ENCODE results near the gene PHLDB2.

Gene PHLDB2

DNA sequence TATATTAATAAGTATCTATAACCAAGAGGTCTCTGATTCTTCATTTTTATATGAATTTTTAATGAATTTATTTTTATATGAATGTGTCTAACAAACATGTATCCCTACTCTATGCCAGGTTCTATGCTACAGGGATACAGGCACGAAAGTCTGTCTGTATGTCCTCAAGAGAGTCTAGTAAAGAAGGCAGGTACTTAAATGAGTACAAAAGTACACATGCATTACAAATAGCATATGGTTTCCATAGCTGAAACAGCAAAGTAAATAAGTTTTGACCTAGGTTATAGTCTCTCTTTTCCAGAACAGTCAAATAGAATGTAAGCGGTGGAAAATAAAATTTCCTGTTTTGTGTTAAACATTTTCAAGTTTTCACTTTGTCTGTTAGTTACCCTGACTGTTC is 106.4 kb downstream of the PHLDB2 start:
- no peak for DNase-seq (ENCODE audit: low spot score)

- no peak for DNase-seq (ENCODE audit: low spot score)
These were observed 108.0 kb downstream of the PHLDB2 start for GRCh38 chr3:111967068-111967467.

DNA sequence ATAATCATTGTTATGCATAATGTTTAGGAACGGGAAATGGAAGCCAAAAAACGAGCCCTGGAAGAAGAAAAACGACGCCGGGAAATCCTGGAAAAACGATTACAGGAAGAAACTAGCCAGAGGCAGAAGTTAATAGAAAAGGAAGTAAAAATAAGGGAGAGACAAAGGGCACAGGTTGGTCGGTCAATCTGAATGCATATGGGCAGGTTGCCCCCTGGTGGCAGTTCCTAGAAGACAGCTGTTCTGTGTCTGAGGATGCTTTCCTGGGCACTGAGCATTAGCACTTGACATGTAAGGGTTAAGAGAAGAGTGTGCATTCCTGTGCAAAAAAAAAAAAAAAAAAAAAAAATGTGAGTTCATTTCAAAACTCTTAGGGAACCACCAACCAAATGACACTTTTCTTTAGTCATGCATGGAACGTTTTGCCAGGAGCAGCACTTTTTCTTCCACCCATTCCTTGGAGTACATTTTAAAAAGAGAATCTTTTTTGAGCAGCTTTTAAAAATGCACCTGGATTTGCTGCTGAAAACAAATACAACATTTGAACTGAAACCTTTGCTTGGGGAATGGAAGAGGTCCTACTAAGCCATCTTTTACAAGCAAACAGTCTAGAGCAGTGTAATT is 108.7 kb downstream of the PHLDB2 start:
- DNase-seq (ENCODE audit: low spot score), result peak; percentile 59

DNA sequence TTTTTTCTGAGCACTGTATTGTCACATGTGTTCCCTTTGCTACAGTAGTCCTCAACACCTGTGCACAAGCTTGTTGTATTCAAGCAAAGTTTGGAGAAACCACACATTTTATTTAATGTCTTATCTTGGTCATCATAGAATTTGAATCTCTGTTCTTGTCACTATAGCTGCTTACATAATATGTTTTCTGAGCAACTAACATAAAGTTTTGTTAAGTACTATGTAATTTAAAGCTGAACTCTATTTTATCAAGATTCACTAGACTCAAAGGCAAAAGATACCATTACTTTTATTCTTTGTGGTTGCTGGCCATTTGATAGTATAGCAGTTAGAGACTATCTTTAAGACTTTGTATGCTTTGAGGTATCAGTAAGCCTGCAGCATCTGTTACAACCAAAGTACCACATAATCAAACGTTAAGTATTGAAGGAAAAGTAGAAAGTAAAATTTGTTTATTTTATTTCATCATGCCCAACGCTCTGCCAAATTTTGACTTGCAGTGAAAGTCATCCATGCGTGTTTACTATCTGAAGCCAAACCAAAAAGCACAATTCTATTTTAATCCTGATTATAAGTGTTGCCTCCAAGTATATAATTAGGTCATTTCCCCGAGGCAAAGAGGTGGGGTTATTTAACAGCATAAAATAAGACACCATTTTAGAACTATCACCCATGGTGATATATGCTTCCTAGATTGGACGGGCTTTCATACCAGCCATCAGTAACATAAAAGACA is 109.4 kb downstream of the PHLDB2 start:
- no peak for DNase-seq (ENCODE audit: low spot score)

- no peak for DNase-seq (ENCODE audit: low spot score)
These were observed 111.3 kb downstream of the PHLDB2 start for GRCh38 chr3:111970376-111970775.

DNA sequence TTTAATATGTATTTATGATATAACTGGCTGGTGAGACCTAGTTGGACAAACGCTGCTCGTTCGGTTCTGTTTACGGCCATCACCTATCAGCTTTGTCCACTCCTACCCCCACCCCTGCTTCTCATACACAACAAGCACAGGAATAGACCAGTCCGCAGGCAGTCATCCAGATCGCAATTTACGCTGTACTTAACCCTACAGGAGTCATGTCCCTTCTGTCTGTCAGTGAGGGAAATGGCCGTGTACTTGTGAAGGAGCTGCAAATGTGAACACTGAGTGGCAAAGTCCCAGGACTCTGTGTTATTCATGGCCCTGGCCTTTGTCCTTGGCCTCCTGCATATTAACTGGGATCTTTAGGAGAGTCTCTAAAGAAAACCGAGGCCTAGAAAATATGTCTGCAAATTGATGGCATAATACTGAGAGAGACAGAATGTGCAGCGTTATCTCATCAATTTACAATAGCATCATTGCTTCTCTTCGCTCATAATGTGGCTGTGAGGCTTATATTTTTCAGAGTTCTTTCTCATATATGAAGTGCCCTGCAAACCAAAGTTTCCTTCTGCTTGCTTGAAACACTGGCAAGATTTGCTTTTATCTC is 112.6 kb downstream of the PHLDB2 start:
- DNase-seq (ENCODE audit: low spot score), result no peak

- no peak for DNase-seq (ENCODE audit: low spot score)
These were observed 113.8 kb downstream of the PHLDB2 start for GRCh38 chr3:111972891-111973290.

- no peak for DNase-seq (ENCODE audit: low spot score)
These were observed 116.1 kb downstream of the PHLDB2 start for GRCh38 chr3:111975131-111975530.

DNA sequence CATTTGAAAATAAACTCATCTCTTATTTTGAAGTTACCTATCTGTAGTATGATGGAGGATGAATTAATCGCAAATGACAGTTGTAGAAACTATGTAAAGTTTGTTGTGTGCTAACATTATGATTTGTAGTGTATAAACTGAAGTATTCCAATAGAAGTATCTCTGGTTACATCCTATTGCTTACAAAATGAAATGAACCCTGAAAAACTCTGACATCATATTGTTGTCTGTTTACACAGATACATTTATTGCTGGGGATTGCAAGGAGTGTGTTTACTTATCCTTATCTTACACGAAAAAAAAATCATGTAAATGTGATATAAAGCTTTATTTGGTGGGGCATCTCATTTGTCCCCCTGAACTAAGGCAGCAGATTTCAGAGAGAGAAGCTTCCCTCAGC is 117.2 kb downstream of the PHLDB2 start:
- no peak for DNase-seq (ENCODE audit: low spot score)

GRCh38 chr3:111978583-111979433 is 119.7 kb downstream of the PHLDB2 start, which contains the start of gene ABHD10:
Gene ABHD10, plus strand, starts transcription at chr3:111979026. Its CDS starts 36 bp downstream, at chr3:111979062.
- DNase-seq (ENCODE audit: low spot score), result peak; percentile 97

DNA sequence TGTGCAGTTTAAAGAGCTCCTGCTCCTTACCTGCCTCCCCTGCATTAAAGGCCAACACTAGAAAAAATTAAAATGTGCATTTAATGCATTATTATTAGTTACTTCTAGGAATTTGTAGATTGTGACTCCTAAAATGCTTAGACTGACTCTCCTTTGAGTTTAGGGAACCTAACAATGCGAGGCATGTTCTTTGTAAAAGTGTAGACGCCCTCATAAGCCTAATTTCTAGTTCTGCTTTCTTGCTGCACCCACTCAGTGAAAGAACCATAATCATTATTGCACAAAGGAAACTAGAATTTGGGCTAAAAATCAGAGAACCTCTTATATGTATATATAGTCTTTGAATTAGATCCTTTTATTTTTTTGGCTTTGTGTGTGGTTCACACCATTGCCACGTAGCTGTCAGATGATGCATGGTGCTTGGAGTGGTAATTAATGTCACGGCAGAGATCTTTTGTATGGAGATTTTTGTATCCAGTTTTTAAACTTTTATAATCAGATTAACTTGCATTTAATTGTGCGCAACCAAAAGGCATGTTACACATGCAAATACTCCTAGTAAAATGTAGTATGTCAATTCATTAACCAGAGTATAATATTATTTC is 120.5 kb downstream of the PHLDB2 start:
- DNase-seq (ENCODE audit: low spot score), result no peak

GRCh38 chr3:111980716-111981456 is 121.8 kb downstream of the PHLDB2 start:
- no peak for DNase-seq (ENCODE audit: low spot score)

- no peak for DNase-seq (ENCODE audit: low spot score)
These were observed 122.3 kb downstream of the PHLDB2 start for GRCh38 chr3:111981457-111981763.

- no peak for DNase-seq (ENCODE audit: low spot score)
These were observed 125.7 kb downstream of the PHLDB2 start for GRCh38 chr3:111984636-111985298.

DNA sequence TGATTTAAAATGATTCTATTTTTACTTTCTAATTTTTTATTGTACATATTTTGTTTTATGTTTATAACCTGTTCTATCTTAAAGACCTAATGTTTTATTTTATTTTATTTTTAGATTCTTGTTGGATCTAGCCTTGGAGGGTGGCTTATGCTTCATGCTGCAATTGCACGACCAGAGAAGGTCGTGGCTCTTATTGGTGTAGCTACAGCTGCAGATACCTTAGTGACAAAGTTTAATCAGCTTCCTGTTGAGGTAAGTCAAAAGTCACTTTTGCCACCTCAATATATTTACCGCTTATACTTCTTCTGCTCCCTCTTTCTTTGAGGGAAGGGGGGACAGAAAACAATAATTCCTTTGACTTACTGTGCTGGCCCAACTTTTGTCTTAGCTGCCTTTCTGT is 127.7 kb downstream of the PHLDB2 start:
- DNase-seq (ENCODE audit: low spot score), result no peak

GRCh38 chr3:111989061-111989678 is 130.1 kb downstream of the PHLDB2 start:
- DNase-seq (ENCODE audit: low spot score), result peak; percentile 55

GRCh38 chr3:111993038-111993437 is 134.0 kb downstream of the PHLDB2 start:
- DNase-seq (ENCODE audit: low spot score), result no peak

DNA sequence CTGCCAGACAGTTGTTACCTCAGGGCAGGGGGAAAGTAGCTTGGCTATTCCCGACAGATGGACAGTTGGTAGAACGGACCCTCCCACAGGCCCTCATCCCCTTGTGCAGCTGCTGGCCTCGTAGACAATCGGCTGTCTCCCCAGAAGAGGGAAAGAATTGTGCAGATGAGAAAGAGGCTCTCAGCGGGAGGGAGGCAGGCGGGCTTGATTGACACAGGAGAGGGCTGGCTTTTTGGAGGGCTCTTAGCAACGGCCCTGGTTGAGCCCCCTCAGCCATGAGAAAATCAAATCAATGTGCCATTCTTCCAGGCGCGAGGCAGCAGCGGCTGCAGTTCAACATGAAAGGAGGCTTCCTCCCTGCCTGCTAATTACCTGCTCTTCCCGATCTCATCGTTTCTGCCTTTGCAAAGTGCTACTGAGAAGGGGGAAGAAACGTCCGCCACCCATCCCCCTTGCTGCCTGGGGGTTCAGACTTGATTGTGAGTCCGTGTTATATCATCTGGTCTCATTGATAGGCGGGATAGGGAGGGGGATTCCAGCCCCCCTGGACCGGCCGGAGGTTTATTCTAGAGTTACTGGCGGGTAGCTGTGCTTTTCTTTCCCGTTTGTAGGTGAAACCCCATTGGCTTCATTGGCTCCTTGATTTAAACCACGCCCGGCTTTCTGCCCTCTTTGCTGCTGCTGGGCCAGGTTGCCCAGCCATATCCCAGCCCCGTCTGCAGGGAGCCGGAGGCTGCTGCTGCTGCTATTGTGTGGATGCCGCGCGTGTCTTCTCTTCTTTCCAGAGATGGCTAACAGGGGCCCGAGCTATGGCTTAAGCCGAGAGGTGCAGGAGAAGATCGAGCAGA is 139.8 kb downstream of the PHLDB2 start, which contains the start of gene TAGLN3:
TAGLN3 (plus strand) TSS at position 287 of the 848 bp plus-strand sequence; CDS start at position 788, 501 bp downstream.
- peak; percentile 62 for DNase-seq (ENCODE audit: low spot score)

All from AG20443 (cell line).